Measurements from ENCODE around the gene MPPED2.

DNA sequence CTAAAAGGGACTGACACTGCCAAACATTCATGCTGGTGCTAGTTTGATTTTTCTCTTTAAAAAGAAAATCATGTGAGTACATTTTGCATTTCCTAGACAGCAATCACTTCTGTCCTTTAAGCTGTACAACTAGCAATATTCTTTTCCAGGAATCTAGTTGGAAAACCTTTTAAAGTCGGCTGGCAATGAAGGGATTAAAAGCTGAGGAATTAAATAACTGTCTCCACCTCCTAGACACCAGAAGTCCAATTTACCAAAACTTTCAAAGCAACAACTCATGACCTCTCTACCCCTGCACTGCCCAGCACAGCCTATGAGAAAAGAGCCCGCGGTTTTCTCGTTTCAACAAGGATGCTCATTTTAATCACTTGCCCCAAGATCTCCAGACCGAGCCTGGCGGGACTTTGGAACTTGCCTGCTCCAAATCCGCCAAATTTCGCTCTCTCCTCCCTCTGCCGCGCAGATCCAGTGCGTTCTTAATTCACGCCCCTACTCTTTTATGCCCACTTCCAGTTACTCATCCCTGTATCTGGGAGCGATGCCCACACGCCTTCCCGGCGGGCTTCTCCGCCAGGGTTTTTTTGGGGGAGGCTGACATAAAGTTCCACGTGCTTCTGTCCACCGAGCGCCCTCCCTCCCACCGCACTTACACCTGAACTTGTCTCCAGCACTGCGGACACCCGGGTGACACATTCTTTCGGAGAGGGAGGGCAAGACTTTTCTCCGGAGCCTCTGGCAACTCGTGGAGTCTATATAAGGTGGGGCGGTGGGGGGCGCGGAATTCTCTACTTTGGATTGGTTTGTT is 2.5 kb downstream of the MPPED2 start:
- TF ChIP-seq, protein P1, sequence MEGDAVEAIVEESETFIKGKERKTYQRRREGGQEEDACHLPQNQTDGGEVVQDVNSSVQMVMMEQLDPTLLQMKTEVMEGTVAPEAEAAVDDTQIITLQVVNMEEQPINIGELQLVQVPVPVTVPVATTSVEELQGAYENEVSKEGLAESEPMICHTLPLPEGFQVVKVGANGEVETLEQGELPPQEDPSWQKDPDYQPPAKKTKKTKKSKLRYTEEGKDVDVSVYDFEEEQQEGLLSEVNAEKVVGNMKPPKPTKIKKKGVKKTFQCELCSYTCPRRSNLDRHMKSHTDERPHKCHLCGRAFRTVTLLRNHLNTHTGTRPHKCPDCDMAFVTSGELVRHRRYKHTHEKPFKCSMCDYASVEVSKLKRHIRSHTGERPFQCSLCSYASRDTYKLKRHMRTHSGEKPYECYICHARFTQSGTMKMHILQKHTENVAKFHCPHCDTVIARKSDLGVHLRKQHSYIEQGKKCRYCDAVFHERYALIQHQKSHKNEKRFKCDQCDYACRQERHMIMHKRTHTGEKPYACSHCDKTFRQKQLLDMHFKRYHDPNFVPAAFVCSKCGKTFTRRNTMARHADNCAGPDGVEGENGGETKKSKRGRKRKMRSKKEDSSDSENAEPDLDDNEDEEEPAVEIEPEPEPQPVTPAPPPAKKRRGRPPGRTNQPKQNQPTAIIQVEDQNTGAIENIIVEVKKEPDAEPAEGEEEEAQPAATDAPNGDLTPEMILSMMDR (IDR thresholded peaks at IDR 0.05; ENCODE audit: borderline replicate concordance, extremely low read depth, low read length, poor library complexity, severe bottlenecking) = no peak
- TF ChIP-seq EZH2 (IDR thresholded peaks at IDR 0.05; ENCODE audit: borderline replicate concordance, low read depth, low read length, severe bottlenecking) = no peak

All from DND-41 (cell line).